COR-L47 (cell line): ENCODE results near the gene LRRC4B.

Experiments used
- DNase-seq: peaks from one replicate; lab custom pipeline; 2025; lab: John Stamatoyannopoulos, UW

The LRRC4B gene

GRCh38 chr19:50520822-50521465, 47.3 kb downstream of the LRRC4B start:
- no peak for DNase-seq

GRCh38 chr19:50519006-50519575, 49.1 kb downstream of the LRRC4B start:
- no peak for DNase-seq

- no peak for DNase-seq
These were observed 49.9 kb downstream of the LRRC4B start for GRCh38 chr19:50518091-50519005.

DNA sequence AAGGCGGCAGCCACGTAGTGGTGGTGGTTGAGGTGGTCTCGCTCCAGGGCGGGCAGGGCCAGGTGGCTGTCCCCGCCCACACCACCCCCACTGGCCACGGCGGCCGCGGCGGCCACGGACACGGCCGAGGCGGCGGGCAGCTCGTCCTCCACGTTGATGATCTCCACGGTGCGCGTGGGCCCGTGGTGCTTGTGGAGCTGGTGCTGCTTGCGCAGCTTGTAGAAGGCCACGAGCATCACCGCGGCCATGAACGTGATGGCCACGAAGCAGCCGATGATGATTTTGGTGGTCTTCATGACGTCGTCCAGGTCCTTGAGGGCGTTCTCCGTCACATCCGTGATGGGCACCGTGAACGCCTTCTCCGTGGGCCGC, 50.5 kb downstream of the LRRC4B start:
- no peak for DNase-seq

DNA sequence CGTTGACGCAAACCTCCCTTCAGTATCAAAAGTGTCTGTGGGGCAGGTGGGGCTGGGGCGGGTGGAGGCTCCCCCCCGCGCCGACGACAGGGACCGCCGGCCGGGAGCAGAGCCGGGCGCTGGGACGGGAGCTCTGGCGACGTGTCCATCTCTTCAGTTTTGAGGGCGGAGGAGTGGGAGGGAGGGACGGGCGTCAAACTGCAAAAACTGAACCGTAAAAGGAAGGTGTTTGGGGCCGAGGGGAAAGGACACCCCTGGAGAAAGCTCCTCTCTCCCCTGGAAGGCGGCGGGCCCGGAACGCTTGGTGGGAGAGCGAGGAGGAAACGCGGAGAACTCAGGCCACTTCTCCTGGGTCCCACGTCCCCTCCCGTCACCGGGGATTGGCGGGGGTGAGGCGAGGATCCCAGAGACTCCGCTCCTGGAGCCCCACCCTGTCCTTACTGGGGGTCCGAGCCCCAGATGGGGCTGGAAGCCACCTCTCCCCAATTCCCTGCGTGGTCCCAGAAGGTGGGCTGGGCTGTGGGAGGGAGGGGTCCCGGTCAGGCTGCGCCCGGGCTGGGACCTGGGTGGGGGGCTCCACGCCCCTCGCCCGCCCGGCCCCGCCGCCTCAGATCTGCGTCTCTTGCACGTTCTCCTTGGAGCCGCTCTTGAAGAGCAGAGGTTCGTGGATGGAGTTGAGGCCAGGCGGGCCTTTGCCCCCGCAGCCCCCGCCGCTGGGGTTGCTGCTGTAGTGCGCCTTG, 51.1 kb downstream of the LRRC4B start:
- no peak for DNase-seq

DNA sequence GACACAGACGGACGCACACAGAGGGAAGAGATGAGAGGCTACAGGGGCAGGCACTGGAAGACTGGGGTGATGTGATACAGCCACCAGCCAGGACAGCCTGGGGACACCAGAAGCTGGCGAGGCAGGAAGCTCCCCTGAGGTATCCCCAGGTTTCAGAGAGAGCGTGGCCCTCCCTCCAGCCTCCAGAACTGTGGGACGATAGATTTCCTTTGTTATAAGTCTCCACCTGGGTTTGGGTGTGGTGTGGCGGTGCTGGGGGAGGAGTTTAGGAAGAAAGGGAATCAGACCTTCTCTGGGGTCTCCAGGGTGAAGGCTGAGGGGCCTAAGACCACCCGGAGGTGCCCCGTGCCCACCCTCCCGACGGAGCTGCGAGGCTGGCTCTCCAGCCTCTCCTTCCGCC, 51.8 kb downstream of the LRRC4B start:
- no peak for DNase-seq

GRCh38 chr19:50515168-50515561, 53.1 kb downstream of the LRRC4B start:
- DNase-seq = no peak

- DNase-seq = peak; percentile 73
These were observed 53.7 kb downstream of the LRRC4B start for GRCh38 chr19:50514346-50515167.

DNA sequence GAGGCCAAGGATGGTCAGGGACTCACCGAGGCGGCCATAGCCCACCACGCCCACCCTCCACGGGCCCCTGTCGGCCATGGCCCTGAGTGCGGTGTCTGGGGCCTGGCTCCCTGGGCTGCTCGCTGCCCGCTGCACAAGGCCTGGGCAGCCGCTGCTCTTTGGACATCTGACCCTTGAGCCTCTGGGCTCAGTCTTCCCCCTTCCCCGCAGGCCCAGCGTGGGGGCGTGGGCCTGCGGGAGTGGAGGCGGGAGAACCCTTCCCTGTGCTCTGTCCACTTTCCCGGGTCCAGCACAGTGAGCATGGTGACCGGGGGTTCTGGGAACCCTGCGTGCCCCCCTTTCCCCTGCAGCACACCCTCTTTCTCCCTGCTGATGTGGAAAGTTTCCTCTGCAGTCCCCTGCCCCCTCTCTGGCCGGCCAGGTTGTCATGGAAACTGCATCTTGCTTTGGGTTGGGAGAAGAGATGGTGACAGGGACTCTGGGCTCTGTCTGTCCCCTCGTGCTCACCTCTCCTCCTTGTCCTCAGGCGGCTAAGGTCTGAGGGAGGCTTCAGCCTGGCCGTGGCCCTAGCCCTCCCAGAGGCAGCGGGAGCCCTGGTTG, 54.4 kb downstream of the LRRC4B start, which contains the start of gene ASPDH:
Gene ASPDH, minus strand, starts transcription at position 168 of the 600 bp plus-strand sequence. Its CDS starts 90 bp downstream, at position 78.
- DNase-seq = no peak

DNA sequence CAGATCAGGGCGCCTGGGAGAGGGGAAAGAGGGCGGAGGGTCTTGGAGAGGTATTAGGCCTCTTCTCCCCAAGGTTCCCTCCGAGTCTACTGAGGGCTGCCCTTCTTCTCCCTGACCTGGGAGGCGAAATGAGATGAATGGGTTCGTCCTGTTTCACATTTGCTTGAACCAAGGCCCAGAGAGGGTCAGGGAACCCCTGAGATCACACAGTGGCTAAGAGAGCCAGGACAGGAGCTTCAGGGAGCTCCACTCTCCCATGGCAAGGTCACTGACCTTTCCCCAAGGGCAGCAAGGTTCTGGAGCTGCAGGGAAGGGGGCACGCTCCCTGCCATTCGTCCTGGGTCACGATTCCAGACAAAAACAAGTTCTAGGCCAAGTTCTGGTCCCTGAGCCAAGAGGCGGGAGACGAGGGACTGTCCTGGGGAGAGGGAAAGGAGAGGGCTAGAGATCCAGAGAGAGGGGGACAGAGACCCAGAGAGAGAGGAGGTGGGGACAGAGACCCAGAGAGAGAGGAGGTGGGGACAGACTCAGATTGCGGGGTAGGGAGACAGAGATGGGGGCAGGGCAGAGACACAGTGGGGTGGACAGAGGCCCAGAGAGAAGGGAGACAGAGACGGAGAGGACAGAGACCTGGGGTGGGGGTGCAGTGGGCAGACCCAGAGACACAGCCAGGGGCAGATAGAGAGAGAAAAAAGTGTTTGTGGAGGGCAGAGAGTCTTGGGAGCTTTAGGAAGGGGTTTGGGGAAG, 55.1 kb downstream of the LRRC4B start:
- no peak for DNase-seq

DNA sequence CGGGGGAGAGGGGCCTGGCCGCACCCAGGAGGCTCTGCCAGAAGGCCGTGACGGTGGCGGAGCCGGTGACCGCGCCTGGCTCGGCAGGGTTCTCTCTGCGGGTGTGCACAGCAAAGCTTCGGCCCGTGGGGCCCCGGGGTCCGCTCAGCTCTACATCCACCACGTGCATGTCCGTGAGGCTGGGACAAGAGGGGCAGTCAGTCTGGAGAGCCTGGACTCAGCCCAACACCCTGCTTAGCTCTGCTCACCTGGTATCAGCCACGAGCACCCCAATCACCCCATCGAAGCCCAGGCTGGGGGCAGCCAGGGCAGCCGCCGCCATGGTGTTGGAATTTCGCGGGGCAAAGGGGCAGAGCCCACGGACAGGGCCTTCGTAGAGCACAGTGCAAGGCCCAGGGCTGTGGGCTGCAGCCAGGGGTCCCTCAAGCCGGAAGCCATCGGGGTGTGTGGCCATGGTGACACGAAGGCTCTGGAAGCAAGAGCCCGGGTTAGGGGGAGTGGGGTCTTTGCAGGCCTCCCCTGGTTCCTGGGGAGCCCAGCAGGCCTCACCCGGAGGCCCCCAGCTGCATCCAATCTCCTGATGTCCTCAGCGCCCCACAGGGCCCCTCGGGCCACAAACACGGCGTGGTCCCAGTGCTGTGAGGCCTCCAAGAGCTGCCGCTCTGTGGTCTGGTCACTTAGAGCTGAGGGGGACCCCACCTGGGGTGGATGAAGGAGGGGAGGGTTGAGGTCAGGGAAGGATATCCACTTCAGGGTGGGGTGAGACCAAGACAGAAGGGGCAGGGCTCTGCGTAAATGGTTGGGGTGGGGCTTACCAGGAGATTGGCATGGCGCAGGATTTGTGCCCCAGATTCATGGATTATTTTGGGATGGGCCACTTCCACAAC, 55.9 kb downstream of the LRRC4B start:
- DNase-seq = no peak

- peak; percentile 99 for DNase-seq
These were observed 57.0 kb downstream of the LRRC4B start, which contains the start of gene JOSD2 for GRCh38 chr19:50511069-50511822. JOSD2 (minus strand) TSS chr19:50511191; CDS start chr19:50510431, 760 bp downstream.

DNA sequence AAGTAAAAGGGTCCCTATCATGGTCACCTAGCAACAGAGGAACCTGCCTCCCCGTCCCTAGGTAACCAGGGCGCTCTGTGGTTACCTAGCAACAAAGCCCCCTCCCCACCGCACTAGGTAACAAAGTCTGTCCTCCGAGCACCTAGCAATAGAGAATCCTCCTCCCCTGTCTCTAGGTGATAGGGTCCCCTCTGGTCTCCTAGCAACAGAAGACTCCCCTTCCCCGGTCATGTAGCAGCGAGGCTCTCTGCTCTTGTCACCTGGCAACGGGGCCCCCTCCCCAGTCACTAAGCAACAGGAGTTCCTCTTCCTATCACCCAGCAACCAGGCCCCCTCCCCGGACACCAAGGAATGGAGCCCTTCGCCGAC, 57.6 kb downstream of the LRRC4B start:
- peak; percentile 97 for DNase-seq

DNA sequence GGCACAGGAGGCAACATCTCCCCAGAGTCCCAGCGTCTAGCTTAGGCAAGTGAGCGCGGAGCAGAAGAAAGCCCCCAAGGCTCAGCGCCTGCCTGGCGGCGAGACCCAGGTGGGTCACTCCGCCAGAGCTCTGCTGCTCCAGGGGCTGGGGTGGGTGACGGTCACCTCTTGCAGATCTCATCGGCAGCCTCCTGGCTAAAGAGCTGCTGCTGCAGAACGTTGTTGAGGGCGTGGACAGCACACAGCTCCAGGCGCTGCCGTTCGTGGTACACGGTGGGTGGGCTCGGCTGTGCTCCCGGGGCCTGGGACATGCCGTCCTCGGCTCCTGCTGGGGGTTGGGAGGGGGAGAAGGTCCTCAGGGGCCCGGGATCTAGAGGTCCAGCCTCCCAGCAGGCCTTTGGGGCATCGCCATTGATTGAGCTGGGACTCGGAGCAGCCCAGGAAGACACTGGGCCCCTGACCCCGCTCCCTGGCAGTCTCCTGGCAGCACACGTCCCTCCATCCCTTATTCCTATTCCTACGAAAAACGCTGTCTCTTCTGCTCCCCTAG, 58.0 kb downstream of the LRRC4B start:
- no peak for DNase-seq

DNA sequence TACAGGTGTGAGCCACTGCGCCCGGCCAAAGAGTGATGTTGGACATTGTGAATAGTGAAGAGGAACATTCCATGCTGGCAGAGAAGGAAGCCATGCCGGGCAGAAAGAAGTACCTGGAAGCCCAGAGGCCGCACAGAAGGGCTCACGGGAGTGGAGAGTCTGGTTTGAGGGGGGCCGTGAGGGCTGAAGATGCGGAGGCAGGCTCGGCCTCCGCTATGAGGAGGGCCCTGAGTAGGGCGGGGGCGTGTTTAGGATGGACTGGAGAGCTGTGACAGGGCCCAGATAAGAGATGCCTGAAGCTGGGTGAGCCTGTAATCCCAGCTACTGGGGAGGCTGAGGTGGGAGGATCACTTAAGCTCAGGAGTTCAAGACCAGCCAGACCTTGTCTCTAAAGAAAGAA, 58.9 kb downstream of the LRRC4B start:
- DNase-seq = no peak

DNA sequence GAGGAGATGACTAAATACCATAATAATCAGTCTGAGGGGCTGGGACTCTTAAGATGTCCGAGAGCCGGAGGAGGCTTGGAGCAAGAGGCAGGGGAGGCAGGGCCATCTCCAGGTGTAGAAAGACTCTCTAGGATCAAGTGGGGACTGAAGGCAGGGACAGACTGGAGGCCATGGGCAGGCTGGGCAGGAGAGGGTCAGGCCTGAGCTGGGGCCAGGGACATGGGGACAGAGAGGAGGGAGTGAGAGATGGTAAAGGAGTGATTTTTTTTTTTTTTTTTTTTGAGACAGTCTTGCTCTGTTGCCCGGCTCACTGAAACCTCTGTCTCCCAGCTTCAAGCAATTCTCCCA, 59.4 kb downstream of the LRRC4B start:
- no peak for DNase-seq

DNA sequence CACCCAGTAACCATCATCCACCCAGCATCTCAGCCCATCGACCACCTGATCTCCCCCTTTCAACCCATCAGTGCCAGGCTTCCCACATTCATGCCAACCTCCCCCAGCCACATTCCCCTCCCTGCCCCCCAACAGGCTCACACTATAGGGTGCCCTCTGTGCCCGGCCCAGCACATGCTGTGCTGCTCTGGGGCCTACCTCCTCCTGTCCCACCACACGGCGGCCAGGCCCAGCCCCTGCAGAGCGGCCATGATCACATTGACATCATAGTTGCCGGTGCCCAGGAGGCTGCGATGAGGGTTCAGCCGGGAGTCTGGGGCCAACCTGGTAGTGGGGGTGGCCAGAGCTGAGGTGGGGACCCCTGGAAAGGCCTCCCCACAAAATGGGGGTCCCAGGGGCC, 60.9 kb downstream of the LRRC4B start:
- DNase-seq = no peak

DNA sequence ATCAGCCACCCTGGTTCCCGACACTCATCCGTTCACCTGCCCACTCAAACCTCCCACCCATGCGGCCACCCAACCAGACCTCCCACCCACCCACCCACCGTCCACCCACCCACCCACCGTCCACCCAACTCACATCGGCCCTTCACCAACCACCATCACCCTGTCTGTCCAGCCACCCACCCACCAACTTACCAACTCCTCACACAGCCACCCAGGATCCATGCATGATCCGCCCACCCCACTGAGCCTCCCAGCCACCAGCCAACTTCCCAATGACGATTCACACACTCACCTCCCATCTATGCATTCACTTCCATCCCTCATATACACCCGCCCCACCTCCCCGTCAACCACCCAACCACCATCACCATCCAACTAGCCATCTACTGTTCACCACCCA, 61.5 kb downstream of the LRRC4B start:
- no peak for DNase-seq
